Stimulated activated CD8-positive, alpha-beta memory T cell treated with anti-CD3 and anti-CD28 coated beads, Interleukin-12 subunit alpha, Interleukin-12 subunit beta, amount 100 ng/mL, for 1 hour (primary cell): ENCODE measurements around the gene RPL36AL.
"Not testable (repeated sequence)": the region's sequence is repeated elsewhere in the genome, so short reads cannot be mapped to it uniquely, and the experiment has no call there.

ENCODE experiments used
- DNase-seq: peaks from one replicate; pipeline ENCODE4 v3.0.0-alpha.2; 2020; ENCODE audit warnings: low read depth

Gene RPL36AL

DNA sequence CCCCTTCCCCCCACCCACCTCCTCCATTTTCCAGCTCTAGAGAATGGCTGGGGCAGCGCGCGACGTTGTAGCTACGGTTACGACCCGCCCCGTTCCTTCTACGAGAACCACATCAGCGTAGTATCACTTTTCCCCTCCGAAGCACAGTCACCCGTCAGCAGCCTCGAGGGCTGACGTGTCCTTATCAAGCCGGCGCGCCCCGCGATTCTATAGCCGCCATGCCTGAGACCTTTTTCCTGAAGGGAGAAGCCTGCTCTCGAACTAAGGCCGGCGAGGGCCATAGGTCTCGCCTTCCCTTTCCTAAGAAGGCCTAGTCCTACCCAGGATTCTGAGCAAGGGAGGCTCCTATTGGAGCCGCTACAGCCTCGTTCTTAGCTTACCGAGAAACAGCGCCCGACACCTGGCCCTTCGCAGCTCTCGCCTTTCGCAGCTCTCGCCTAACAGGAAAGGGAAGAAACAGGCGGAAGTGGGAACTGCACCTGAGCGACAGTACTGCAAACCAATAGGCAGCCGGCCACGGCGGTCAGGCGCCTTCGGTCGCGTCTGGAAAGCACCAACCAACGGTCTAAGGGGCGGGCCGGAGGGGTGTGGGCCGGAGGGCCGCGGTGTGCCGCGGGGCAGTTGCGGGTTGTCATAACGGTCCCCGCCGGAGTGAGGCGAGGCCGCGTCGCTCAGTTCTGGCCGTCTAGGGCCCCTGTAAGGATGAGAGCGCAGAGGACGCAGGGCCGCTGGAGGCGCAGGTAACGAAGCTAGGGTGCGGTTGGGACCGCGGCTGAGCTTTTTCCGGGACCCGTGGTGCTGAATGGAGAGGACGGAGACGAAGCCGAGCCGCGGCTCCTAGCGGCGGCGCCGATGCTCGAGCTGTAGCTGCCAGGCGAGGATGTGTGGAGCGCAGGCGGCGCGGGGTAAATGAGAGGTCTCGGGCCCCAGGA, at the start of gene RPL36AL, which contains the start of gene MGAT2:
Gene RPL36AL, minus strand, starts transcription at position 445 of the 932 bp plus-strand sequence. CDS start 1,522 bp downstream, outside the sequence.
Gene MGAT2, plus strand, starts transcription at position 618 of the 932 bp plus-strand sequence. CDS start 470 bp downstream, outside the sequence.
- peak; percentile 86 for DNase-seq

- no peak for DNase-seq
Observed at GRCh38 chr14:49659526-49660455, 39.4 kb upstream of the RPL36AL start.

- DNase-seq = not testable (repeated sequence)
Observed at GRCh38 chr14:49657500-49657899, 37.1 kb upstream of the RPL36AL start.

GRCh38 chr14:49654511-49654910, 34.1 kb upstream of the RPL36AL start:
- no peak for DNase-seq

DNA sequence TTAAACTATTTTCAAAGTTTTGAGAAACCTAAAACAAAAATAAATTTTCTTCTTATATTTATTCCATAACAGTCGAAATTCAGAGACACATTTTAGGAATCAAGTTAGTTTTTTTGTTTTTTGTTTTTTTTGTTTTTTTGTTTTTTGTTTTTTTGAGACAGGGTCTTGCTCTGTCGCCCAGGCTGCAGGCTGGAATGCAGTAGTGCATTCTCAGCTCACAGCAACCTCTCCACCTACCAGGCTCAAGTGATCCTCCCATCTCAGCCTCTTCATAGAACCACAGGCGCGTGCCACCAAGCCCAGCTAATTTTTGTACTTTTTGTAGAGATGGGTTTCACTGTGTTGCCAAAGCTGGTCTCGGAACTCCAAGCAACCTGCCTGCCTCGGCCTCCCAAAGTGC, 33.1 kb upstream of the RPL36AL start:
- DNase-seq = no peak

- DNase-seq = no peak
Observed at GRCh38 chr14:49642163-49642562, 21.7 kb upstream of the RPL36AL start.

DNA sequence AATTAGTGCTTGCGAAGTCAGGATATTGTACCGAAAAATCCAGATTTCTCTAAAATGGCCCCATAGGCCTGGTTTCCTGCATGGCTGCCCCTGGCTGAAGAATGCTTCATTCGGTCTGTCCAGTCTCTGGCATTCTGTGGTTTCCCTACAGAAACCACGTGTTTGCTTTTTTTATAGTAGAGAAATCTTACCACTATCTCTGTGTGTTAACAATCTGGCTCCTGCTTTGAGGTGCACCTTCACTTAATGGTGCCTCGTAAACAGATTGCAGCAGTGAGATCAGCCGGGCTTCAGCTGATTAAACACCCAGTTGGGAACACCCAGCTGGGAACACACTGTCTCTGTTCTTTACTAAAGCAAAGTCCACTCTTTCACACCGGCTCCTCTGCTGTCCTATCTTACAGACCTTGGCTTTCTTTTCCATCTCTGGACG, 21.3 kb upstream of the RPL36AL start:
- no peak for DNase-seq

DNA sequence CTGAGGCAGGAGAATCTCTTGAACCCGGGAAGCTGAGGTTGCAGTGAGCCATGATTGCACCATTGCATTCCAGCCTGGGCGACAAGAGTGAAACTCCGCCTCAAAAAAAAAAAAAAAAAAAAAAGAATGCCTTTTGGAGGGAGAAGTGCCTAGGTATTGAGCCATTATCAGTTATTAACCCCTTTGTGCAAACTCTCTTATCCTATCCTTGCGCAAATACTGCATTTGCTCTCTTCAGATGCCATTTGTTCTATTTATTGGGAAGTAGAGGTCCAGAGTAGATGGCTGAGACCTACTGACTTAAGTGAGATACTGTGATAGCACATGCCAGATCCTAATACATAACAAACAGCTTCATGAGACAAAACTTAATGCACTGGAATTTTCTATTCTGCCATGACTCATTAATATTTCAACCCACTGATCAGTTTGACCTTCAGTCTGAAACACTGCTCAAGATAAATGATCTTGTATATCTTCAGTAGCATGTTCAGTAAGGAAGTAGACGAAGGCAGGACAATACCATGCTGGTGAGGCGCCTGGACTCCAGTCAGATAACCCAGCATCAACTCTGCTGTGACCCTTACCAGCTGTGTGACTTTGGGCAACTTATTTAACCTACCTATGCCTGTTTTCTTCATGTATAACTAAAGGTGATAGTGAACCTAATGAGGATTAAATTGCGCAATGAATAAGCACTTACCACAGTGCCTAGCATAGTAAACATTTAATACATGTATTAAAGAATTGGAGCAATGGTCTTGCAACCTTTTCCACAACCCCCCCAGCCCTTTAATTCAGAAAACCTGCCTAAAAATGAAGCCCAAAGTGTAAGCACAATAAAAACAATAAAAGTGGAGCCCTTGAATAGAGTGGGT, 20.4 kb upstream of the RPL36AL start:
- DNase-seq = no peak

DNA sequence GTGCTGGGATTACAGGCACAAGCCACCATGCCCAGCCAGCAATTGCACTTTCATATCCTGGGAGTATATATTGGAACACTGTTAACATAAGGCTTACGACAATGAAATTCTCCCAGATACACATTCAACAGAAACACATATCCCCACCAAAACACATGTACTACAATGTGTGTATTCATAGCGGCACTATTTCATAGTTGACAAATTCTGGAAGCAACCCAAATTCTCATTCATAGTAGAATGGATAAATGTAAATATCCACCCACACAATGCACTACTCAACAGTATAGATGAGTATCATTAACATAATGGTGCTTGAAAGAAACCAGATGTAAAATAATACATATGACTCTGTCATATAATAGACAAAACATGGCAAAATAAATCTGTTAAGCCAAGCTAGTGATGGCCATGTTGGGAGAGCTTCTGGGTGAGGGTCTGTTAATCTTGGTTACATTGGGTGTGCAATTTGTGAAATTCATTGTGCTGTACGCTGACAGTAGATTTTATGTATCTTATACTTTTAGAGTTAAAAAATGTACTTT, 17.2 kb upstream of the RPL36AL start:
- DNase-seq = no peak

GRCh38 chr14:49636866-49637265, 16.4 kb upstream of the RPL36AL start:
- DNase-seq = no peak

GRCh38 chr14:49634547-49635334, 14.3 kb upstream of the RPL36AL start, which contains the start of gene DNAAF2:
Gene DNAAF2, minus strand, starts transcription at chr14:49635244. Its CDS starts 95 bp downstream, at chr14:49635149.
- peak; percentile 49 for DNase-seq

GRCh38 chr14:49633640-49634546, 13.5 kb upstream of the RPL36AL start:
- peak; percentile 91 for DNase-seq

DNA sequence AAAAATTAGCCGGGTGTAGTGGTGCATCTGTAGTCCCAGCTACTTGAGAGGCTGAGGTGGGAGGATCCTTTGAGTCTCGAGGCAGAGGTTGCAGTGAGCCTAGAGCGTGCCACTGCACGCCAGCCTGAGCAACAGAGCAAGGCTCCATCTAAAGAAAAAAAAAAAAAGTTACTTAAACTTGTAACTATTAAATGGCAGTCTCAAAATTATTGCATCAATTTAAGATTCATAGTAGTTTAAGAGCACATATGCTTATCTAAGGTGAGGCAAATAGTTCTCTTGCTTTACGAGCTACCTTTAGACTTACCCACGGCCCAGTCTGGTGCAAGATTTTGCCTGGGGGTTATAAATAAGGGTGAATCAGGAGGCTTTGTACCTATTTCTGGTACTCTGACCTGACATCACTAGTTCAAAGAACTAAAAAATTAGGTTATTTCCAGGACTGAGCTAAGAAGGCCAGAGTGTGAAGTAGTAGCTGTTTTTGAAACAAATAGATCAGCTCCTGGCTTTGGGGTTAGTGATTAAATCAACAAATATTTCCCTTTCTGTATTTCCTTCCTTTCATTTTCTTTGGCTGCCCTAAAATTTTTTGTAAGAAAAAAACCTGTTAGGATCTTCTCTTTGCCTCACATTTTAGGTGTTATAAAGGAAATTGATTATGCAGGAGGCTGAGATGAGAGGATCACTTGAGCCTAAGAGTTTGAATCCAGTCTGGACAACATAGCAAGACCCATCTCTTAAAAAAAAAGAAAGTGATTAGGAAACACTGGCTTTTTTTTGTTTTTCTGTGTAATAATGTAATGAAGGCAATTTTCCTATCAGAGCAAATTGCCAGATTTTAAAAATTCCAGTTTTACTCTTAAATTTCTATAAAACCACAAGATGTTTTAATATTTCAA, 3.8 kb upstream of the RPL36AL start:
- no peak for DNase-seq

GRCh38 chr14:49623387-49623786, 3.0 kb upstream of the RPL36AL start:
- no peak for DNase-seq

DNA sequence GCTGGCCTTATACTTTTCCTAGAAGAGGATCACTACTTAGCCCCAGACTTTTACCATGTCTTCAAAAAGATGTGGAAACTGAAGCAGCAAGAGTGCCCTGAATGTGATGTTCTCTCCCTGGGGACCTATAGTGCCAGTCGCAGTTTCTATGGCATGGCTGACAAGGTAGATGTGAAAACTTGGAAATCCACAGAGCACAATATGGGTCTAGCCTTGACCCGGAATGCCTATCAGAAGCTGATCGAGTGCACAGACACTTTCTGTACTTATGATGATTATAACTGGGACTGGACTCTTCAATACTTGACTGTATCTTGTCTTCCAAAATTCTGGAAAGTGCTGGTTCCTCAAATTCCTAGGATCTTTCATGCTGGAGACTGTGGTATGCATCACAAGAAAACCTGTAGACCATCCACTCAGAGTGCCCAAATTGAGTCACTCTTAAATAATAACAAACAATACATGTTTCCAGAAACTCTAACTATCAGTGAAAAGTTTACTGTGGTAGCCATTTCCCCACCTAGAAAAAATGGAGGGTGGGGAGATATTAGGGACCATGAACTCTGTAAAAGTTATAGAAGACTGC, 1.7 kb upstream of the RPL36AL start:
- DNase-seq = no peak

DNA sequence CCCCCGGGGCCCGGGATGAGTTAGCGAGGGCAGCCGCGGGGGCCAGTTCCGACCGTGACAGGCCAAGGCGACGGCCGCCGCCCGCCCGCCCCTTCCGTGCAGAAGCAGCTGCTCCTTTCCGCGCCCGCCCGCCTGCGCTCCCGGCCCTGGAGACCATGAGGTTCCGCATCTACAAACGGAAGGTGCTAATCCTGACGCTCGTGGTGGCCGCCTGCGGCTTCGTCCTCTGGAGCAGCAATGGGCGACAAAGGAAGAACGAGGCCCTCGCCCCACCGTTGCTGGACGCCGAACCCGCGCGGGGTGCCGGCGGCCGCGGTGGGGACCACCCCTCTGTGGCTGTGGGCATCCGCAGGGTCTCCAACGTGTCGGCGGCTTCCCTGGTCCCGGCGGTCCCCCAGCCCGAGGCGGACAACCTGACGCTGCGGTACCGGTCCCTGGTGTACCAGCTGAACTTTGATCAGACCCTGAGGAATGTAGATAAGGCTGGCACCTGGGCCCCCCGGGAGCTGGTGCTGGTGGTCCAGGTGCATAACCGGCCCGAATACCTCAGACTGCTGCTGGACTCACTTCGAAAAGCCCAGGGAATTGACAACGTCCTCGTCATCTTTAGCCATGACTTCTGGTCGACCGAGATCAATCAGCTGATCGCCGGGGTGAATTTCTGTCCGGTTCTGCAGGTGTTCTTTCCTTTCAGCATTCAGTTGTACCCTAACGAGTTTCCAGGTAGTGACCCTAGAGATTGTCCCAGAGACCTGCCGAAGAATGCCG, 872 bp upstream of the RPL36AL start:
- DNase-seq = no peak

- DNase-seq = no peak
Observed at GRCh38 chr14:49619730-49620129, 696 bp downstream of the RPL36AL start.
